GM18520 (cell line): ENCODE data around the gene PF4V1.

Source experiments
- ATAC-seq: cut with Tn5 transposase; IDR thresholded peaks from one replicate; pipeline ENCODE4 v1.9.1; 2021; ENCODE audit not compliant: unreplicated experiment

Gene PF4V1

GRCh38 chr4:73844806-73845205 is 8.3 kb upstream of the PF4V1 start:
- ATAC-seq, result no peak

GRCh38 chr4:73847526-73848182 is 5.4 kb upstream of the PF4V1 start:
- ATAC-seq, result no peak

- no peak for ATAC-seq
Observed at GRCh38 chr4:73848183-73848777, 4.8 kb upstream of the PF4V1 start.

GRCh38 chr4:73850261-73850970 is 2.7 kb upstream of the PF4V1 start:
- ATAC-seq, result no peak

- no peak for ATAC-seq
Observed at GRCh38 chr4:73851293-73851692, 1.8 kb upstream of the PF4V1 start.

- ATAC-seq, result no peak
Observed at GRCh38 chr4:73852771-73853170, 325 bp upstream of the PF4V1 start.

- no peak for ATAC-seq
Observed at GRCh38 chr4:73853718-73854473, 800 bp downstream of the PF4V1 start.

- no peak for ATAC-seq
Observed at GRCh38 chr4:73855406-73855805, 2.3 kb downstream of the PF4V1 start.

GRCh38 chr4:73856518-73856917 is 3.4 kb downstream of the PF4V1 start:
- ATAC-seq, result no peak

- ATAC-seq, result no peak
Observed at GRCh38 chr4:73859614-73860088, 6.6 kb downstream of the PF4V1 start.

GRCh38 chr4:73860181-73860580 is 7.1 kb downstream of the PF4V1 start:
- no peak for ATAC-seq

- ATAC-seq, result no peak
Observed at GRCh38 chr4:73860917-73861316, 7.8 kb downstream of the PF4V1 start.

- ATAC-seq, result no peak
Observed at GRCh38 chr4:73862322-73862721, 9.2 kb downstream of the PF4V1 start.

- no peak for ATAC-seq
Observed at GRCh38 chr4:73864365-73864764, 11.3 kb downstream of the PF4V1 start.

GRCh38 chr4:73864961-73865360 is 11.9 kb downstream of the PF4V1 start:
- no peak for ATAC-seq

GRCh38 chr4:73865431-73866096 is 12.5 kb downstream of the PF4V1 start:
- no peak for ATAC-seq

- ATAC-seq, result no peak
Observed at GRCh38 chr4:73866246-73866645, 13.2 kb downstream of the PF4V1 start.

- no peak for ATAC-seq
Observed at GRCh38 chr4:73867783-73868182, 14.7 kb downstream of the PF4V1 start.

GRCh38 chr4:73868206-73869129 is 15.4 kb downstream of the PF4V1 start:
- no peak for ATAC-seq
